AG08395 (cell line): ENCODE measurements around the gene PDCD1LG2.
A peak's percentile ranks its signal among the peaks of the same experiment; 100 is the strongest.

ENCODE experiments used
- DNase-seq: peaks from one replicate; pipeline ENCODE4 v3.0.0; 2012; ENCODE audit warnings: mixed read lengths, low spot score

The PDCD1LG2 gene

DNA sequence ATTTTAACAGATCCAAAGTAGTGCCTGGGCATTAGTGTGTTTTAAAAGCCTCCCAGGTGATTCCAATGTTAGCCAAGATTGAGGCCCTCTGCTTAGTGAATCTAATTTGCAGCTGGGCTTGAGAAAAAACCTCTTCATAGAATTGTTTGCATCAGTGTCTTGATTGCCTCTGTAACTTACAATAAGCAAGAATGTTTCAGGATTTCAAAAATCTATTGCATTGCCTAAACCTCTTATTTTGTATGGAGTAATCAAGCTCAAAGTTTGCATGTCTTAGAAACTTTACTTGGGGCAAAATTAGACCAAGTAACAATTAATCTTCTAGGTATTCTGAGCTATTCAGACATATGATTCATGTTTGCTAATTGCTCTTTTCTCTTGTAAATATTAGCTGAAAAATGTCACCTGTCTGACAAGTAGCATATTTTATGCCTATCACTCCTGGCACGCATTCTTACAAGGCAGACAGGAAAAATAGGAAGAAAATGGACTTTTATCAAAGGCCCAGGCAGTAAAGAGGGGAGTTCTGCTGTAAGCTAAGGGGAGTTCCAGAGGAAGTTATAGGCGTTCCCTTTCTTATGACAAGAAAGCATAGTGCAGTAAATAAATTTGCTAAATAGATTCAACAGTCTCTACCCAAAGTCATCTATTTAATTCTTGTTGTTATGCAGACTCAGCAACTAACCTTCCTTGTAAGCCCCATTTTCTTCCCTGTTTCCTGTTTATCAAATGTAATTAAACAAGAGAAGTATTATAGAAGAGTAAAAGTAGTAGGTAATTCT is 21.0 kb downstream of the PDCD1LG2 start:
- no peak for DNase-seq

GRCh38 chr9:5532306-5532705 is 22.0 kb downstream of the PDCD1LG2 start:
- DNase-seq: no peak

GRCh38 chr9:5532790-5533189 is 22.5 kb downstream of the PDCD1LG2 start:
- no peak for DNase-seq

GRCh38 chr9:5536684-5537083 is 26.4 kb downstream of the PDCD1LG2 start:
- DNase-seq: no peak

- DNase-seq: no peak
Observed at GRCh38 chr9:5543875-5544702, 33.8 kb downstream of the PDCD1LG2 start.

DNA sequence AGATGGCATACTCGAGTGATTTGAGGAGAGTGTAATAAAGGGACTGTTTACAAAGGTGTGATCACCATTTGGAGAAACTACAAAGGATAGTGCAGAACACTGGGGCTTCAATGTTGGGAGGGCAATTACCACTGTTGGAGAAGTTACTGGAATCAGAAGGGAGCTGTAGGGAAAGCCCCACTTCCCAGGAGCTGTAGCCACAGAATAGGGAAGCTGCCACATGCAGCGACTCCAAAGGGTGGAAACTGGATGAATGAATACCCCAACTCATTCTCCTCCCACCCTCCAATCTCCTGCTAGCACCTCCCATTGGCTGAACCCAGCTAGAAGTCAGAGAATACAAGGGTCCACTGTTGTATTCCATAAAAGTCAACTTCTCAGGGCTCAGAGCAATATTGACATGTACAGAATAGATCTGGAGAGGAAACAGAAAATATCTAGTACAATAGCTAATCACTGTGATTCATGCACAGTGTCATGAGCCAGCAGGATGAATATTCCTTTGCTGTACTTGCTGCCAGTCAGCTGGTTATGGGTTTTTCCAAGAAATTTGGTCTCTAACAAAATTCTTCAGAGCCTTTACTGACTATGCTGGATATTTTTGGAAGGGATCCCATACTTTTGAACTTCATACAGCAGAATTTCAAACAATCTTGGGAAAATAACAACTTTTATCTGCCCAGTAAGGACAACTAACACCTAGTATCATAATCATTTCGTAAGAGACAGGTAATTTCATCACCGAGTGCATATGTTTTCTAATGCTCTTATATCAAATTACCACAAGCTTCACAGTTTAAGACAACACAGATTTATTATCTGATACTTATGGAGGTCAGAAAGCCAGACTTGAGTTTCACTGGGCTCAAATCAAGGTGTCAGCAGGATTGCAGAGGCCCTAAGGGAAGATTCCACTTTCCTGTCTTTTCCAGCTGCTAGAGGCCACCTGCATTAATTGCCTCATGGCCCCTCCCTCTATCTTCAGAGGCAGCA is 39.6 kb downstream of the PDCD1LG2 start:
- peak; percentile 67 for DNase-seq

DNA sequence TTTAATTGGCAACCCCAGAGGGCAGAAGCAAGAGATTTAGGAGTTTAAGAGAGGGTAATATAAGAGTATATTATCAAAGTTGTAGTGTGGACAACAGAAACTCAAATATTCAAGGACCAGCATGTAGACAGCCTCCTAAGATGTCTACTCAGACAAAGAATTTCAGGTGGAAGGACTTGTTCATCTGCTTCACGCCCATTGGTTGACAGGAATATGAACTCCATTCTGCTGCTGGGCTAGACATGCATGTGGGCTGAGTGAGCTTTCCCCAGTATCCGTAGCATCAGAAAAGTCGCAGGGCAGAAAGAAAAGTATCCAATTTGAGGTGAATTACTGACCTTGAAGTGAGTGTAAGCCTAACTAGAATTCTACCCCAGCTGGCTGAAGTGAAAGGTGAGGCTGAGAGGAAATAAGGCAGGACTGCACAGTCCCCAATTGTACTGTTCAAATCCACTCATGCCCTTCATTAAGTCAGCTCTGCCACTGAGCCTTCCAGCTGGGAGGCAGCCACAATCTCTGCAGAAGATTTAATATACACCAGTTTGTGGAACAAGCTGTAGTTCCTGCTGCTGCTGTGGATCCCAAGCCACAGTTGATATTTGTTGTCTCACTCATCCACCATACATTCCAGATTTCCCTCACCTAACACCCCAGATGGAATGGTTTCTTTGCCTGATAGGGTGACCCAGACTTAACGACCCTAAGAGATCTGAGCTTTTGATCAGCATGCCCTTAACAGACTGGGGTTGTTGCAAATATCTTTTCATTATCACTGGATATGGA is 41.2 kb downstream of the PDCD1LG2 start:
- DNase-seq: no peak

DNA sequence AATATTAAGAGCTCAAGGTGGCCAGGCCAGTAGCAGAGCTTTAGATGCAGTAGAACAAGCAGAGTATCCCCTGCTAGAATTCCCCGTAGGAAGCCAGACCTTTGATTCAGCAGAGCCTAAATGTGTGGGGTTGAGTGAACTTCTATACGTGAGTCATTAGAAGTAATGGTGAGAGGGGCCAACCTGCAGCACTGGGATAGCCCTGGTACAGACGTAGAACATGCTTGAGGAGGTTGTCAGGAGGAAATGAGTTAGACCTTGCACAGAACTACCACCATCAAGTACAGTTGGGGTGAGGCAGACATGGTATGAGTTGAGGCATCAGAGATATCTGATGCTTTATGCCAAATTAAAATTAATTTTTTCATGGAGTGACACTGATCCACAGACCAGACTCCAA is 42.0 kb downstream of the PDCD1LG2 start:
- no peak for DNase-seq

- no peak for DNase-seq
Observed at GRCh38 chr9:5553211-5553610, 42.9 kb downstream of the PDCD1LG2 start.

DNA sequence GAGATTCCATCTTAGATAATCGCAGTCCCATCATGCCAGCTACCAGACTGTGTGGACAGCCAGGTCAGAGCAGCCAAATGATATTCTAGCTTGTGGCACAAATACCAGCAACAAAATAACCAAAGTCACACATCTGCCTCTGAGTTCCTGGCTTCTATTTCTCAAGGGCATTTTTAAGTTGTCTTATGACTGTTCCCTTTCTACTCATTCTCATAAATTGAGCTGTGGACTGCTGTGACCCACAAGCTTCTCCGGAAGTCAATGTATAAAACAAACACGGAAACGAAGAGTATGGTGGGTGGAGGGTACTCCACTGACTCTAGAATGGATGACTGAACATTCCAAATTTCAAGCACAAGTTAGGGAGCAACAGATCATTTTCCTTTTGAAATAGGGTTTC is 43.9 kb downstream of the PDCD1LG2 start:
- no peak for DNase-seq

GRCh38 chr9:5556101-5556705 is 45.9 kb downstream of the PDCD1LG2 start:
- DNase-seq: no peak

- DNase-seq: no peak
Observed at GRCh38 chr9:5557606-5558587, 47.6 kb downstream of the PDCD1LG2 start.

DNA sequence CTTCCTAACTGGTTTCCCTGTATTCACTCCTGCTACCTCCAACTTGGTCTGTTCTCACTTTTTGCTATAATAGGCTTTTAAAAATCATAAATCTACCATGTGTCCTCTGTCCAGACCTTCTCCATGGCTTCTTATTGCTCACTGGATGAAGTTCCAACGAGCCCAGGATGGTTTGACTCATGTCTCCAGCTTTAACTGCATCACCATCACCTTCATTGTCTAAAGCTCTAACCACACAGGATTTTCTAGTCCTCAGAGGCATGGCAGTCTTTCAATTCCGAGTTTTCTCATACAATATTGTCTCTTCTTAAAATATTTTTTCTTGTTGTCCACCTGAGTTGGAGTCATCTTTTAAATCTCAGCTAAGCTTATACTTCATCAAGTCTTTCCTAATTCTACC is 49.3 kb downstream of the PDCD1LG2 start:
- DNase-seq: no peak

- no peak for DNase-seq
Observed at GRCh38 chr9:5560443-5561100, 50.2 kb downstream of the PDCD1LG2 start.

DNA sequence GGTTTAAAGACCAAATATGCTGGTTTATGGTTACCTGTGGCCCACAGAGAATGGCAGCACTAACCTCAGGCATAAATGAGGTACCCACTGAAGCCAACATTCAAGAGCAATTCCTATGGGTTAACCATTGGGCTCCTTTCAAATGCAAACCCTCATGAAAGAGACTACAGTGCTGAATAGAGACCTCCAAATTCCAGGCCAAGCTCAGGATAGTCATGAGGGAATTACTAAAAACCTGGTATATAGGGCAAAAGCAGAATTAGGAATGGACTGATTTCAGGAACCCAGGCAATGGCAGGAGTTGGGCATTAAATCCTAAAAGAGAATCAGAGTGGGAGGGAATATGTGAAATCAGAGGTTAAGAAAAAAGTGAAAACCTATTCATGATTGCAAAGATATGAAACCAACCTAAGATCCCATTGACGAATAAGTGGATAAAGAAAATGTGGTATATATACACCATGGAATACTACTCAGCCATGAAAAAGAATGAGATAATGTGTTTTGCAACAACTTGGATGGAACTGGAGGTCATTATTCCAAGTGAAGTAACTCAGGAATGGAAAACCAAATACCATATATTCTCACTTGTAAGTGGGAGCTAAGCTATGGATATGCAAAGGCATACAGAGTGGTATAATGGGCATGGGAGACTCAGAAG is 51.6 kb downstream of the PDCD1LG2 start:
- no peak for DNase-seq

- DNase-seq: no peak
Observed at GRCh38 chr9:5562806-5563416, 52.6 kb downstream of the PDCD1LG2 start.

DNA sequence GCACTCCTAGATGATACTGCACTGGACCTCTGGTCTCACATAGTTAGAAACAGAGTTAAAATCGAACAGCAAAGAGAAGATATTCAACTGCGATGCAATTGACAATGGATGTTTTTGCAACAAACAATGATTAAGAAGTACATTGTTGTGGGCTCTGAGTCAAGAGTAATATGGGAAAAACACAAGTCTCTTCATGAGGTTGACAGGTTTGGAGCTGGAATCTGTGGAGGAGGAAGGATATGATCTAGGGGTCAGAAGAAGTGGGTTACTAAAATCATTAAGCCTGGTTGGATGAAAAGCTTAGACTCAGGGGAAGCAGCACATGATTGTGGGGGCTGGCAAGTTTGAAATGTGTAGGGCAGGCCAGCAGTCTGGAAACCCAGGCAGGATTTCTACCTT is 53.1 kb downstream of the PDCD1LG2 start:
- DNase-seq: no peak

DNA sequence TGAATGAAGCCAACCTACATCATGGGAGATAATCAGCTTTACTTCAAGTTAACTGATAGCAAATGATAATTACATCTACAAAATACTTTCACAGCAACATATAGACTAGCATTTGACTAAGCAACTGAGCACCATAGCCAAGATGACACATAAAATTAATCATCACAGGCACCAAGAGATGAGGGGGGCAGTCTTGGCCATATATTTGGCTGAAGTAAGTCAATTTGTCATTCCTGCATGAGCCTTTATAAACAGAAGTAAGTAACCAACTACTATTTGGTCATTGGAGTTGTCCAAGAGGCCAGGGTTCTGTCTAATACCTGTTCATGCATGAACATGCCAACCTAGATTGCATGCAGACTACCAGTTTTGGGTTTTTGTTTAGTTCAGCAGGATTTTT is 53.6 kb downstream of the PDCD1LG2 start:
- DNase-seq: no peak
